HAP-1 (cell line): ENCODE results near the gene SLC12A4.
"Not testable (repeated sequence)": the region's sequence is repeated elsewhere in the genome, so short reads cannot be mapped to it uniquely, and the experiment has no call there.

ENCODE experiments used
- DNase-seq, 2 experiments: peaks; one replicate each; pipeline ENCODE4 v3.0.0-alpha.2; 2016 to 2020; ENCODE audit warnings: low spot score in 2 of 2
- H3K27me3 ChIP-seq: fragments of 250-450 bp; sonication (Bioruptor Pico); 2 replicates; pipeline ENCODE4 v1.5.1; 2020; ENCODE audit warnings: low read depth, mild to moderate bottlenecking, moderate library complexity
- H3K36me3 ChIP-seq: fragments of 250-450 bp; sonication (Bioruptor Pico); replicated peaks from 2 replicates; pipeline ENCODE4 v1.5.1; 2020; ENCODE audit warnings: mild to moderate bottlenecking
- H3K4me1 ChIP-seq: fragments of 250-450 bp; sonication (Bioruptor Pico); 2 replicates; pipeline ENCODE4 v1.5.1; 2020; ENCODE audit warnings: mild to moderate bottlenecking
- H3K4me3 ChIP-seq: fragments of 250-450 bp; sonication (Bioruptor Pico); 2 replicates; pipeline ENCODE4 v1.5.1; 2020; ENCODE audit warnings: mild to moderate bottlenecking, moderate library complexity
- H3K9me3 ChIP-seq: fragments of 250-450 bp; sonication (Bioruptor Pico); 2 replicates; pipeline ENCODE4 v1.5.1; 2020; ENCODE audit warnings: mild to moderate bottlenecking, moderate library complexity
- in situ Hi-C: fragments of 300-500 bp; cut with MboI; formaldehyde crosslinking; loops from 3 replicates; pipeline ENCODE4 v1.14.3; 2020; ENCODE audit warnings: low sequenced_read_pairs, inconsistent platforms, mixed read lengths

SLC12A4 gene

DNA sequence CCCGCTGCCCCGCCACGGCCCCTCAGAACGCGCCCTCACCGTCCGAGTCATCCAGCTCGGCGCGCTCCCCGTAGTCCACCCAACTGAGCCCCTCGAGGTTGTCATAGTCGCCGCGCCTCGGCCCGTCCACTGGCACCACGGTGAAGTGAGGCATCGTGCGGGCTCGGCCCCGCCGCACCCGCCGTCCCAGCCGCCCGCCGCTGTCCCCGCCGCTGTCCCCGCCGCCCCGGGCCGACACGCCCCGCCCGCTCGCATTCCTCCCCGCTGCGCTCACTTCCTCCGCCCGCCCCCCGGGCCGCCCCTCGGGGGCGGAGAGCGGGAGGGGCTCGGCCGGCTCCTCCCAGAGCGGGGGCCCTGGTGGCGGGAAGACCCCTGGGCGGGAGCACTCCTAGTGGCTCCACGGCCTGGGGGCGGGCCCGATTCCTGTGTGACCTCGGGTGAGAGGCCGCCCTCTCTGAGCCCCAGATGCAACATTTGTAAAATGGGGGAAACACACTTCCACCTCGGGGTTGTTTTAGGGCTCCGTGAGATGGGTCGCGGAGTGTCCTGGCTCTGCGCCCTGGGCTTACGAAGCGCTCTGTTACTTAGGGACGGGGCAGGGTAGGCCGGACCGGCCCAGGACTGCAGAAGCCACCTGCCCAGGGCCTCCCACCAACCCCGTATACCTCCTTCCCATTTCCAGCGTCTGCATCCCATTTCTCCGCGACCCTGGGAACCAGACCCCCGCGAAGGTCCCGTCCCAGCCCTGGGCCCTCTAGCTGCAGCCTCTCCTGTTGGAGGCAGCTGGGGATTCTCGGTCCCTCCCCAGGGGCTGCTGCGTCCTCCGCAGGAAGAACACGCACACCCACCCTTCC lies at the start of gene SLC12A4:
SLC12A4 (minus strand) TSS at position 238 of the 854 bp plus-strand sequence; CDS start at position 154, 84 bp downstream.
- H3K9me3 ChIP-seq = no peaks in the 10 kb centered on the region
- no peaks in the 10 kb centered on the region for H3K36me3 ChIP-seq
- H3K4me3 ChIP-seq = peak within 1 kb of the TSS; percentile 59
- H3K4me1 ChIP-seq = peaks cover 9% of the 10 kb centered on the region
- DNase-seq = peak; percentile 73 to 90
- in situ Hi-C loops = no loop called here
- no peaks in the 10 kb centered on the region for H3K27me3 ChIP-seq

DNA sequence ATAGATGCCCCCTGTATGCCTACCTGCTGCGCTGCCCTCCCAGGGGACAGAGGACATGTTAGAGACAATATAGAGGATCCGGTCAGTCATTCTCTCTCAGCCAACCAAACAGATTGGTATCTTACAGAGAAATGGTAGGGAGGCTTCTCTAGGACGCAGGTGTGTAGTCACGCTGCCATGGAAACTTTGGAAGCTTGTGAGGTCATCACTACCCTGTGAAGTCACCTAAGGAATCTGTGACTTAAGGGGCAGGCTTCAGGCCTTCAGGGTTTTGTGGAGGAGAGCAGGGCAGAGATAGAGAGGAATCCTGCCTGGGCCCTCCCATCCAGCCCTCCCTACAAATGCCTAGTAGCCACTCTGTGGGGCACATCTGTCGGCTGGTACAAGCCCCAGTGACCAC lies 47.2 kb upstream of the SLC12A4 start, which contains the start of gene DPEP2NB:
DPEP2NB (minus strand) TSS at position 231 of the 400 bp plus-strand sequence; CDS start at position 90, 141 bp downstream.
- Histone ChIP-seq H3K36me3 (no peaks in the 10 kb centered on the region), H3K9me3 (no peaks in the 10 kb centered on the region), H3K4me1 (no peaks in the 10 kb centered on the region), H3K4me3 (no peak within 1 kb of the TSS), H3K27me3 (no peaks in the 10 kb centered on the region)
- in situ Hi-C loops = no loop called here
- no peak for DNase-seq

DNA sequence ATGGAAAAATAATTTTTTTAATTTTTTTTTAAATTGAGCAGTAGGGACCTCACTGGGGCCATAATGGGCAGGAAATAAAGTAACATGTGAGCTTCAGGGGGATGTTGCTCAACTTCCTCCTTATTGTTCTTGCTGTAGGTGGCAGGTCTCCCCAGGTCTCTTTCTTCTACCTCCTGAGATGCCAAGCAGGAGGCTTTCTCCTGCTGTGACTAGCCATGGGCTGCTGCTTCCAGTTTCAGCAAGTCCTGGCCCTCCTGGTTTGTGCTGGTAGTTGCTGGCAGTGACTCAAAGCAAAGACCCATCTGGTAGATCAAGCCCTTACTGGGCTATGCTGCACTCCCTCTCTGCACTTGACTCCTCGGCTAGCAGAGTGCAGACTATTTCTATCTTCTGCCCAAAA lies 45.0 kb upstream of the SLC12A4 start:
- in situ Hi-C loops = no loop called here
- Histone ChIP-seq H3K9me3 (no peaks in the 10 kb centered on the region), H3K36me3 (no peaks in the 10 kb centered on the region), H3K4me3 (no peak overlapping the region), H3K4me1 (no peaks in the 10 kb centered on the region), H3K27me3 (no peaks in the 10 kb centered on the region)
- DNase-seq = no peak

DNA sequence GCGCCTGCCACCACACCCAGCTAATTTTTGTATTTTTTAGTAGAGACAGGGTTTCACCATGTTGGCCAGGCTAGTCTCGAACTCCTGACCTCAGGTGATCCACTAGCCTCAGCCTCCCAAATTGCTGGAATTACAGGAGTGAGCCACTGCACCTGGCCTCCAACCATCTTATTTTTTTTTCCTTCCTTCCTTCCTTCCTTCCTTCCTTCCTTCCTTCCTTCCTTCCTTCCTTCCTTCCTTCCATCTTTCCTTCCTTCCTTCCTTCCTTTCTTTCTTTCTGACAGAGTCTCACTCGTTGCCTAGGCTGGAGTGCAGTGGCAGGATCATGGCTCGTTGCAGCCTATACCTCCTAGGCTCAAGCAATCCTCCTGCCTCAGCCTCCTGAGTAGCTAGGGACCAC lies 41.4 kb upstream of the SLC12A4 start:
- DNase-seq, H3K9me3 ChIP-seq, in situ Hi-C loops, H3K4me3 ChIP-seq, H3K27me3 ChIP-seq, H3K36me3 ChIP-seq, H3K4me1 ChIP-seq: not testable (repeated sequence)

DNA sequence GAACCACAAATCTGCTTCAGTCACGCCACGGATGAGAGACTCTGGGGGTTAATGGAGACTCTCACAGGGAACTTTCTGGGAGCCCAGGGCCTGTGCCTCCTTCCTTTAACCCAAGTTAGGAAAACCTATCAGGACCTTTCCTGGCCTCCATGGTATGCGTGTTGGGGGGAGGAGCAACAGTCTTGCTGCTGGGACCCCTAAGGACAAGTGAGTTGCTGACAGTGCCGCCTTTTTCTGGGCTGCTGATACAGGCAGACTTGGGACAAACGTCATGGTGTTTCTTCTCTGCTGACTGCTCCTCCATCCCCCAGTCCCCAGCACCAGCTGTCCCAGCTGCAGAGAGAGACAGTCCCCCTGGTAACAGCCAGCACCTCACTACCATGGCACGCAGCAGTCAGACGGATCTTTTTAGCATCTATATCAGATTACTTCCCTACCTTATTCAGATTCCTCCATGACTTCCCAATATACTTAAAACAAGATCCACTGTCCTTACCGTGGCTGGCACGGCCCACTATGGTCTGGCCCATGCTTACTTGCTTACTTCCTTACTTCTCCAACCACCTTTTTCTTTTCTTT lies 40.8 kb upstream of the SLC12A4 start:
- in situ Hi-C loops = no loop called here
- no peaks in the 10 kb centered on the region for H3K27me3 ChIP-seq
- DNase-seq = no peak
- no peaks in the 10 kb centered on the region for H3K36me3 ChIP-seq
- H3K4me3 ChIP-seq = no peak overlapping the region
- H3K4me1 ChIP-seq = no peaks in the 10 kb centered on the region
- H3K9me3 ChIP-seq = no peaks in the 10 kb centered on the region

DNA sequence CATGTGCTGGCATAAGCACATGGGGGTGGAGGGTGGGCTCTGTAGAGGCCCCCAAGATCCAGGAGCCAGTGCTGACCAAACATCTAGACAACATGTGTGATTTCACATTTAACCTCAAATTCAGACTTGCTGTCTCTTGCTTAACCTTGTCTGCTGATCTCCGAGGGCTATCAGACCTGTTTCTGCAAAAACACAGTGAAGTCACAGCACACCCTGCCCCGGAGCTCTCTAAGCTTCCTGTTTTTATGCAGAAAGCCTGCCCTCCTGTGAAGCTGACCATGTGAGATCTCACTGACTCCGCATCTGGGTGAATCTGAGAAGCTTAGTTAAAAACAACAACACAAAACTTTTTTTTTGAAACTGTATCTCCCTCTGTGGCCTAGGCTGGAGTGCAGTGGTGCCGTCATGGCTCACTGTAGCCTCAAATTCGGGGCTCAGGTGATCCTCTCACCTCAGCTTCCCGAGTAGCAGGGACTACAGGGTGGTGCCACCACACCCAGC lies 37.4 kb upstream of the SLC12A4 start:
- H3K36me3 ChIP-seq = no peaks in the 10 kb centered on the region
- DNase-seq = no peak
- H3K4me3 ChIP-seq = no peak overlapping the region
- in situ Hi-C loops = no loop called here
- no peaks in the 10 kb centered on the region for H3K4me1 ChIP-seq
- no peaks in the 10 kb centered on the region for H3K27me3 ChIP-seq
- no peaks in the 10 kb centered on the region for H3K9me3 ChIP-seq

DNA sequence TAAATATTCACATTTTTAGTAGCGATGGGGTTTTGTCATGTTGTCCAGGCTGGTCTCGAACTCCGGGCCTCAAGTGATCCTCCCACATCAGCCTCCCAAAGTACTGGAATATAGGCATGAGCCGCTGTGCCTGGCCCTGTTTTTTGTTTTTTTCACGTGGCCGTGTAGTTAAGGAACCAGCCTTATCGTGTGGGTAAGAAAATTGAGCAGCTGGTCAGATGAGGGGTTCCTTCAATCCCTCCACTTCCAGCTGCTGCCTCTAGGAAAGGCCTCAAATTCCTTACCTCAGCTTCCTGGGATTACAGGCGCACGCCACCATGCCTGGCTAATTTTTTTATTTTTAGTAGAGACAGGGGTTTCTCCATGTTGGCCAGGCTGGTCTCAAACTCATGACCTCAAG lies 36.8 kb upstream of the SLC12A4 start:
- no peak overlapping the region for H3K4me3 ChIP-seq
- H3K9me3 ChIP-seq = no peaks in the 10 kb centered on the region
- H3K27me3 ChIP-seq = no peaks in the 10 kb centered on the region
- H3K36me3 ChIP-seq = no peaks in the 10 kb centered on the region
- in situ Hi-C loops = no loop called here
- DNase-seq = no peak
- no peaks in the 10 kb centered on the region for H3K4me1 ChIP-seq

DNA sequence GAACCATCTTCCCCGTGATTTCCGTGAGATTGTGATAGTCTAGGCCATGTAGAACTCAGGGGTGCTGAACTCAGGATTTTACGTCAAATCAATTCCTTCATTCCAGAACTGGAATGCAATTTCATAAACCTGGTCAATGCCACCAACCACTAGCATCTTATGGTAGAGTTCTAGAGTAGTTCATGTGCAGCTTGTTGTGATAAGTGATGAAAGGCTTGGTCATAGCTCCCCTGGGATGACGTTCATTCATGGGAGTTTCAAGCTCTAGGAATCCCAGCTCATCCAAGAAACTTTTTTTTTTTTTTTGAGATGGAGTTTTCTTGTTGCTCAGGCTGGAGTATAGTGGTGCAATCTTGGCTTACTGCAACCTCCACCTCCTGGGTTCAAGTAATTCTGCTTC lies 34.6 kb upstream of the SLC12A4 start:
- H3K4me3 ChIP-seq = no peak overlapping the region
- DNase-seq = no peak
- no peaks in the 10 kb centered on the region for H3K27me3 ChIP-seq
- in situ Hi-C loops = no loop called here
- no peaks in the 10 kb centered on the region for H3K9me3 ChIP-seq
- no peaks in the 10 kb centered on the region for H3K36me3 ChIP-seq
- H3K4me1 ChIP-seq = no peaks in the 10 kb centered on the region

DNA sequence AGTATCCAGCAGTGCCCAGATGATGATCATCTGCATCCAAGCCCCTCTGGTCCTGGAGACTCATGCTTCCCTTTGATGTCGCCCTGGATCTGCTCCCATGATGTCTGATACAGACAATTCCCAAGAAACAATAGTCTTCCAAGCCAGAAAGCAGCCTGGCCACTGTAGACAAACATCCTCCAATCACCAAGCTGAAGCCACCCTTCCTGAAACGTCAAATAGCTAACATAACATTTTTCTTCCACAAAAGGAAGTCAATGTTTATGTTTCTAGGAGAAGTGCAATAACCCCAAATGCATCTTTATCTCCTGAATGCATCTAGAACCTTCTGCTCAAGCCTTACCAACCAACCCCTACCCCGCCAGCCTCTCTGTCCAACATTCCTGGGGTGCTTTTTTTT lies 32.0 kb upstream of the SLC12A4 start:
- no peaks in the 10 kb centered on the region for H3K4me1 ChIP-seq
- H3K36me3 ChIP-seq = no peaks in the 10 kb centered on the region
- H3K4me3 ChIP-seq = no peak overlapping the region
- no peak for DNase-seq
- in situ Hi-C loops = no loop called here
- H3K9me3 ChIP-seq = no peaks in the 10 kb centered on the region
- no peaks in the 10 kb centered on the region for H3K27me3 ChIP-seq

DNA sequence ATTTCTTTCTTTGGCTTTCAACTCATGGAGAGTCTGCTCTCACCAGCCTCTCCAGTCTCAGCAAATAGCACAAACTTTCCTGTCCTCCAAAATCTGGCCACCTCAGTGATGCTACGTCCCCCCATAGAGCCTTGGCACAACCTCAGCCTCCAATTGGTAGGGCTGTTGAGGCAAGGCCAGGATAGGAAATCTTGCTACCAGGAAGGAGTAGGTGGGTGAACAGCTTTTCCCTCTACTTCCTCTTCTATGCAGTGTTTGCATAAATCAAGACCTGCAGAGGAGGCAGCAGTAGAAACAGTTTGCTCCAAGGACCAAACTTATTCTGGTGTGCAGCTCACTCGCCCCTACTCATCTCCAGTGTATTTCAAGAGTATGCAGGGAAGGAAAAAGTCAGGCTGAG lies 31.5 kb upstream of the SLC12A4 start:
- in situ Hi-C loops = no loop called here
- no peaks in the 10 kb centered on the region for H3K9me3 ChIP-seq
- no peak overlapping the region for H3K4me3 ChIP-seq
- no peaks in the 10 kb centered on the region for H3K27me3 ChIP-seq
- H3K36me3 ChIP-seq = no peaks in the 10 kb centered on the region
- DNase-seq = no peak
- no peaks in the 10 kb centered on the region for H3K4me1 ChIP-seq

DNA sequence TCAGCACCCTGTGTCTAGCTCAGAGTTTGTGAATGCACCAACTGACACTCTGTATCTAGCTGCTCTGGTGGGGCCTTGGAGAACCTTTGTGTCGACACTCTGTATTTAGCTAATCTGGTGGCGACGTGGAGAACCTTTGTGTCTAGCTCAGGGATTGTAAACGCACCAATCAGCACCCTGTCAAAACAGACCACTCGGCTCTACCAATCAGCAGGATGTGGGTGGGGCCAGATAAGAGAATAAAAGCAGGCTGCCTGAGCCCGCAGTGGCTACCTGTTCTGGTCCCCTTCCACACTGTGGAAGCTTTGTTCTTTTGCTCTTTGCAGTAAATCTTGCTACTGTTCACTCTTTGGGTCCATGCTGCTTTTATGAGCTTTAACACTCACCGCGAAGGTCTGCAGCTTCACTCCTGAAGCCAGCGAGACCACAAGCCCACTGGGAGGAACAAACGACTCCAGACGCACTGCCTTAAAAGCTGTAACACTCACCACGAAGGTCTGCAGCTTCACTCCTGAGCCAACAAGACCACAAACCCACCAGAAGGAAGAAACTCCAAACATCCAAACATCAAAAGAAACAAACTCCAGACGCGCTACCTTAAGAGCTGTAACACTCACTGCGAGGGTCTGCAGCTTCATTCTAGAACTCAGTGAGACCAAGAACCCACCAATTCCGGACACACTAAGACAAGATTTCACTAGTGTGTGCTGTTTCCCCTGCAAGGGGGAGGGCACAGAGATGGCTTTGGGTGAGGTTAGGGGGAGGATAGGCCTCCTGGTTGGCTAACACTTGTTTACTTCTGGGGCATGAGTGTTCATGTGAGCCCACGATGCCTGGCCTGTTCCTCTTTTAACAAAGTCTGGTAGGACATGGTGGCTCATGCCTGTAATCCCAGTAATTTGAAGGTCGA lies 30.6 kb upstream of the SLC12A4 start, which contains the start of gene DPEP2:
DPEP2 (minus strand) TSS at position 706 of the 910 bp plus-strand sequence. CDS start 6,272 bp downstream, outside the sequence.
- H3K27me3 ChIP-seq, H3K4me3 ChIP-seq, H3K36me3 ChIP-seq, H3K9me3 ChIP-seq, H3K4me1 ChIP-seq, in situ Hi-C loops, DNase-seq: not testable (repeated sequence)

DNA sequence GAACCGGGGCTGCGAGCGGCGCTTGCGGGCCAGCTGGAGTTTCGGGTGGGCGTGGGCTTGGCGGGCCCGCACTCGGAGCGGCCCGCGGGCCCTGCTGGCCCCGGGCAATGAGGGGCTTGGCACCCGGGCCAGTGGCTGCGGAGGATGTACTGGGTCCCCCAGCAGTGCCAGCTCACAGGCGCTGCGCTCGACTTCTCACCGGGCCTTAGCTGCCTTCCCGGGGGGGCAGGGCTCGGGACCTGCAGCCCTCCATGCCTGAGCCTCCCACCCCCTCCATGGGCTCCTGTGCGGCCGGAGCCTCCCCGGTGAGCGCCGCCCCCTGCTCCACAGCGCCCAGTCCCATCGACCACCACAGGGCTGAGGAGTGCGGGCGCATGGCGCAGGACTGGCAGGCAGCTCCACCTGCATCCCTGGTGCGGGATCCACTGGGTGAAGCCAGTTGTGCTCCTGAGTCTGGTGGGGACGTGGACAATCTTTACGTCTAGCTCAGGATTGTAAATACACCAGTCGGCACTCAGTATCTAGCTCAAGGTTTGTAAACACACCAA lies 29.9 kb upstream of the SLC12A4 start:
- H3K4me3 ChIP-seq, H3K4me1 ChIP-seq, H3K9me3 ChIP-seq, H3K36me3 ChIP-seq, H3K27me3 ChIP-seq, DNase-seq, in situ Hi-C loops: not testable (repeated sequence)

DNA sequence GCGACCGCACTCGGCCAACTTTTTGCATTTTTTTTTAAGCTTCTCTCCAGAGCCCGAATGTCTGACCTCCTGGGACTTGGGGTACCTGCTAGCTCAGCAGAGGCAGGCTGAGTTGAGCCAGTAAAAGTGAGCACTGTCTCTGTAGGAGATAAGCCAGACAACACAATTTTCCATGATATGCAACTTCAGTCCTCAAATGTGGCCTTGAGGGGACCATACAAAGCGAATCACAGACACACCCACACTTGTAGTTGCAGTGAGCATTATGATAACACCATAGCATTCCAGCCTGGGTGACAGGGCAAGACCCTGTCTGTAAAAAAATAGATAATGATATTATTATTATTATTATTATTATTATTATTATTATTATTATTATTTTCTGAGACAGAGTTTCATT lies 28.2 kb upstream of the SLC12A4 start:
- Histone ChIP-seq H3K4me1 (peaks cover 9% of the 10 kb centered on the region), H3K4me3 (no peak overlapping the region), H3K9me3 (no peaks in the 10 kb centered on the region), H3K36me3 (no peaks in the 10 kb centered on the region), H3K27me3 (no peaks in the 10 kb centered on the region)
- no peak for DNase-seq
- in situ Hi-C loops = no loop called here
